GM12801 (cell line): ENCODE measurements around the gene SPPL2A.

Source experiments
- TF ChIP-seq, protein P1 (sequence below): IDR thresholded peaks from one replicate; pipeline ENCODE4 v1.5.1; 2011; ENCODE audit warnings: control low read depth; ENCODE audit not compliant: insufficient read length; ENCODE audit errors: extremely low read depth

The SPPL2A gene

DNA sequence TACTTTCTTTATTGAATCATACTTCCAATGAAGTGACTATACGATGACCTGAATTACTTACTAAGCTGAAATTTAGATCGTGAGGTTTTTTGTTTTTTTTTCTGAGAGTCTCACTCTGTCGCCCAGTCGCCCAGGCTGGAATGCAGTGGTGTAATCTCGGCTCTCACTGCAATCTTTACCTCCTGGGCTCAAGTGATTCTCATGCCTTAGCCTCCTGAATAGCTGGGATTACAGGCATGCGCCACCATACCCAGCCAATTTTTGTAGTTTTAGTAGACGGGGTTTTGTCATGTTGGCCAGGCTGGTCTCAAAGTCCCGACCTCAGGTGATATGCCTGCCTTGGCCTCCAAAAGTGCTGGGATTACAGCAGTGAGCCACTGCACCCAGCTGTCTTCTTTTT, 28.7 kb downstream of the SPPL2A start:
- TF ChIP-seq, protein P1, sequence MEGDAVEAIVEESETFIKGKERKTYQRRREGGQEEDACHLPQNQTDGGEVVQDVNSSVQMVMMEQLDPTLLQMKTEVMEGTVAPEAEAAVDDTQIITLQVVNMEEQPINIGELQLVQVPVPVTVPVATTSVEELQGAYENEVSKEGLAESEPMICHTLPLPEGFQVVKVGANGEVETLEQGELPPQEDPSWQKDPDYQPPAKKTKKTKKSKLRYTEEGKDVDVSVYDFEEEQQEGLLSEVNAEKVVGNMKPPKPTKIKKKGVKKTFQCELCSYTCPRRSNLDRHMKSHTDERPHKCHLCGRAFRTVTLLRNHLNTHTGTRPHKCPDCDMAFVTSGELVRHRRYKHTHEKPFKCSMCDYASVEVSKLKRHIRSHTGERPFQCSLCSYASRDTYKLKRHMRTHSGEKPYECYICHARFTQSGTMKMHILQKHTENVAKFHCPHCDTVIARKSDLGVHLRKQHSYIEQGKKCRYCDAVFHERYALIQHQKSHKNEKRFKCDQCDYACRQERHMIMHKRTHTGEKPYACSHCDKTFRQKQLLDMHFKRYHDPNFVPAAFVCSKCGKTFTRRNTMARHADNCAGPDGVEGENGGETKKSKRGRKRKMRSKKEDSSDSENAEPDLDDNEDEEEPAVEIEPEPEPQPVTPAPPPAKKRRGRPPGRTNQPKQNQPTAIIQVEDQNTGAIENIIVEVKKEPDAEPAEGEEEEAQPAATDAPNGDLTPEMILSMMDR, result no peak

DNA sequence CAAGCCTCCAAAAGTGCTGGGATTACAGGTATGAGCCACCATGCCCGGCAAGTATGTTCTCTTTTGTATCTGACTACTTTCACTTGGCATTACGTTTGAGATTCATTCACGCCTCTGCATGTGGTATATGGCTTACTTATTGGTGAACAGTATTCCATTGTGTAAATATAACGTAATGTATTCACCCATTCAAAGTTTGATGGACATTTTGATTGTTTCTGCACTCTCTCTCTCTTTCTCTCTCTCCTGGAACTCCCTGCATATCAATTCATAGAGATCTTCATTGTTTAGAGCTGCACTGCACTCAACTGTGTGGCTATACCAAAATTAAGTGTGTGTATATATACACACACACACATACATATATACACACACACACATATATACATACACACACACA, 30.4 kb downstream of the SPPL2A start:
- TF ChIP-seq, protein P1, result no peak

DNA sequence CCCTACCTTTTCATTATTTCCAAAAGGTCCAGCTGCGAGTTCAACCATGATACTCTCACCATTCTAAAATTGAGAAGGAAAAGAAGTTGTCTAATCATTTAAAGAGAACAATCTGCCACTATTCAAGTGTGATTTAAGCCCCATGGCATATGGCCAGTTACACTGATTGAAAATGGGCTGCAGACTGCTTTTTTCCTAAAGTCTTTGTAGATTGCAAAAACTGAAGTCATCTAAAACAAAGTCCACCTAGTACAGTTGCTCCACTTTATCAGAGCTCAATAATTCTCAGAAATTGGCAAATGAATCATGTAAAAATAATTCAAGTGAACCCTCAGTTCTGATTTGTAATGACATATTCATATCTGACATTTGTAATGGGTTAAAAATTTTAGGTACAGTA, 39.2 kb downstream of the SPPL2A start:
- TF ChIP-seq, protein P1, result no peak

DNA sequence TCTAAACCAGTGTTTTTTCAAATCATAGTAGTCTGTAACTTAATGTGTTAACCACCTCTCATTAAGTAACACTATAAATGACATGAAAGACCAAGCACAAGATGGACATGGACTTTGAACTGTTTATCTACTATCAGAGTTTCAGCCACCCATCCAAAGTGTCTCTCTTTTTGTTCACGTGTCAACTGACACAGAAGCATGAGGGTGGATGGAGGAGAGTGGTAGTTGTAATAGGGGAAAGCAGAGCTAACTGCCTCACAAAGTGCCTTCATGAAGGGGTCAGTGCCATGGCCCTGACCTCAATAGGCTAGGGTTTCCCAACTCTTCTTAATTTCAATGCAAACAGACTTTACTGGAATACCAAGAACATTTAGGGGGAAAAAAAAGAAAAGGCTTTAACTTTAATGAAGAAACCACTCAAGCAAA, 46.8 kb downstream of the SPPL2A start:
- TF ChIP-seq, protein P1, result no peak

DNA sequence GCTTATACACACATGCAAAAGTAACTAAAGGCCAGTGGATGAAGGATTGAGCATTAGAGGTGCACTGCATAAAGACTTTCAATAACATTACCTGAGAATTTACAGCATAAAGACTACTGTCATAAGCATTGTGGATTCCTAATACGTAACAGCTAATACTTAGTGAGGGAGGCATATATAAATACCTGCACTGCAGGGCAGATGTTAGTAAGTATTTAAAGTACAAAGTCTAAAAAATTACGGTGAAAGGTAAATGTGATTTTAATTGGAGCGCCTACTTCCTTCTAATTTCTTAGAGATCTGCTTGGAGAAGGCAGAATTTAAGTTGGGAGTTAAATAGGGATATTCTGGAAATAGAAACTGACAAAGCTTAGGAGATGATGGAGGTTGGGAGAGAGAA, 53.5 kb downstream of the SPPL2A start:
- TF ChIP-seq, protein P1, result no peak

DNA sequence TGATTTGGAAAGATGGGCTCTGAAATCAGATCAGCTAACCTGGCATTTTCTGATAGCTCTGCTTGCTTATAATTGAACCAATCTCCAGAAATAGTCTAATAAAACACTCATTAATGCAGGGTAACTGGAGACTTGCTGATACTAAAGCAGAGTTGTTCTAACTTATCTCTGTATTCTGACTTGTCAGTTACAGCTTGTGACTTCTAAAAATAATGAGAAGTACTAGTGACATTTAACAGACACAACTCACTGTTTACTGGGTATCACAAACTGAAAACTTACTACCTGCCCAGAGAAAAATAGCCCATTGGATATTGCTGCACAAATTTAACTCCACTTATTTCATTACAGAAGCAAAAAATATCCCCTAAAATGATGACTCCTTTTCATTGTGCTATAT, 54.9 kb downstream of the SPPL2A start:
- TF ChIP-seq, protein P1, result no peak

DNA sequence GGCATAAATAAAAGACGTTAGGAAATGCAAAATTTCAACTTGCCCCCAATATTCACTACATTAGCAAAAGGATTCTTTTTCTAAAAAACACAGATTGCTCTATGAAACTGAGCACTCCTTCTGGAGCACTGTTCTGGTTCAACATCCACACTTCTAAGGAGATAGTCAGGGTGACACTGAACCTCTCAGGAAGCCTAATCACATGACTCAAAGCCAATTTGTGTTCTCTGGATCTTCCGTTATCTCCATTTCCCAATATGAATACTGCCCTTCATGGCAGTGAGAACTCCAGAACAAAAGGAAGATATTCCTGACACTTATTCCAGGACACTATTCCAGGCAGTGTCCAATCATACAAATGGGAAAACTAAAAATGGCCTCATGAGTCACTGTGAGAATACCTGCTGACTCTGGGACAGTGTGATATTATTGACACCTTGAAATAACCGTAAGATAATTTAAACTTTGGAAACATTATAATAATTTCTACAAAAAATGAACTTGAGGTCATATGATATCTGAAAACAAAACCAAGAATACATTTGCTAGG, 57.6 kb downstream of the SPPL2A start:
- TF ChIP-seq, protein P1, result no peak
